ENCODE measurements around the gene NKPD1. TPM values are rescaled to one million over a fixed set of nuclear protein-coding genes. Genes with fewer than 3 reads are reported as not detected.
A peak's percentile ranks its signal among the peaks of the same experiment; 100 is the strongest.

NKPD1 gene
- total and polyA plus RNA-seq, 9 of the 15 experiments (the other 6 are each of a cell fraction or from before 2014, with no cell fraction given) = 0.03 to 0.09 (median 0.04) TPM; not detected in 5

DNA sequence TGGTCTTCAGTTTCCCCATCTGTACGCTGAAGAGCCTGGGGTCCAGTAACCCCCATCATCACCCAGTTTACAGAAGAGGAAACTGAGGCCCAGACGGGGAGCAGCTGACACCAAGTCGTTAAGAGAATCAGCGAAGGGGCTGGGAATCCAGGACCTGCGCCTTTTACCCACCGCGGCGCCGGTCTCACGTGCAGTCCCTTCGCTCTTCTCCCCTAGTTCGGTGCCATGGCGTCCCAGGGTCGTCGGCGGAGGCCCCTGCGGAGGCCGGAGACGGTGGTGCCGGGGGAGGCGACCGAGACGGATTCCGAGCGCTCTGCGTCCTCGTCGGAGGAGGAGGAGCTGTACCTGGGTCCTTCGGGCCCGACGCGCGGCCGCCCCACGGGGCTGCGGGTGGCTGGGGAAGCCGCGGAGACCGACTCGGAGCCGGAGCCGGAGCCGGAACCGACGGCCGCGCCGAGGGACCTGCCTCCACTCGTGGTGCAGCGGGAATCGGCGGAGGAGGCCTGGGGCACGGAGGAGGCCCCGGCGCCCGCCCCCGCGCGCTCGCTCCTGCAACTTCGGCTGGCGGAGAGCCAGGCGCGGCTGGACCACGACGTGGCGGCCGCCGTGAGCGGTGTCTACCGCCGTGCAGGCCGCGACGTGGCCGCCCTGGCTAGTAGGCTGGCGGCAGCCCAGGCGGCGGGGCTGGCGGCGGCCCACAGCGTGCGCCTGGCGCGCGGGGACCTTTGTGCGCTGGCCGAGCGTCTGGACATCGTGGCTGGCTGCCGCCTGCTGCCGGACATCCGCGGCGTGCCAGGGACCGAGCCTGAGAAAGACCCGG lies 18.5 kb upstream of the NKPD1 start (continued):
- TF ChIP-seq, protein P1, sequence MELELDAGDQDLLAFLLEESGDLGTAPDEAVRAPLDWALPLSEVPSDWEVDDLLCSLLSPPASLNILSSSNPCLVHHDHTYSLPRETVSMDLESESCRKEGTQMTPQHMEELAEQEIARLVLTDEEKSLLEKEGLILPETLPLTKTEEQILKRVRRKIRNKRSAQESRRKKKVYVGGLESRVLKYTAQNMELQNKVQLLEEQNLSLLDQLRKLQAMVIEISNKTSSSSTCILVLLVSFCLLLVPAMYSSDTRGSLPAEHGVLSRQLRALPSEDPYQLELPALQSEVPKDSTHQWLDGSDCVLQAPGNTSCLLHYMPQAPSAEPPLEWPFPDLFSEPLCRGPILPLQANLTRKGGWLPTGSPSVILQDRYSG (tag; conservative IDR thresholded peaks at IDR 0.05; ENCODE audit: low read depth) = no peak
- TF ChIP-seq, protein P2, sequence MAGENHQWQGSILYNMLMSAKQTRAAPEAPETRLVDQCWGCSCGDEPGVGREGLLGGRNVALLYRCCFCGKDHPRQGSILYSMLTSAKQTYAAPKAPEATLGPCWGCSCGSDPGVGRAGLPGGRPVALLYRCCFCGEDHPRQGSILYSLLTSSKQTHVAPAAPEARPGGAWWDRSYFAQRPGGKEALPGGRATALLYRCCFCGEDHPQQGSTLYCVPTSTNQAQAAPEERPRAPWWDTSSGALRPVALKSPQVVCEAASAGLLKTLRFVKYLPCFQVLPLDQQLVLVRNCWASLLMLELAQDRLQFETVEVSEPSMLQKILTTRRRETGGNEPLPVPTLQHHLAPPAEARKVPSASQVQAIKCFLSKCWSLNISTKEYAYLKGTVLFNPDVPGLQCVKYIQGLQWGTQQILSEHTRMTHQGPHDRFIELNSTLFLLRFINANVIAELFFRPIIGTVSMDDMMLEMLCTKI (IDR thresholded peaks at IDR 0.05; ENCODE audit: partially characterized antibody) = no peak
- no peak for TF ChIP-seq ZNF212 (CRISPR knock-in tag; IDR thresholded peaks at IDR 0.05)
- TF ChIP-seq ZNF740 (CRISPR knock-in tag; IDR thresholded peaks at IDR 0.05) = peak; percentile 73; the same call in 1 of the 2 replicates
- TF ChIP-seq ZNF740 (tag; IDR thresholded peaks at IDR 0.05) = no peak
- no peak for TF ChIP-seq ZKSCAN8 (CRISPR knock-in tag; IDR thresholded peaks at IDR 0.05)
- peak in 1 of 2 experiments; percentile 15; a peak in 2 of 4 replicates for TF ChIP-seq NRF1 (conservative IDR thresholded peaks at IDR 0.05 in 1 of 2, IDR thresholded peaks at IDR 0.05 in 1 of 2)
- no peak for TF ChIP-seq SLC30A9 (CRISPR knock-in tag; IDR thresholded peaks at IDR 0.05)
- TF ChIP-seq POLR3A (IDR thresholded peaks at IDR 0.05; ENCODE audit: borderline replicate concordance, extremely low read depth, insufficient read depth, insufficient read length) = no peak
- 0 out of 2 replicates have a peak, but pooled peaks have one; percentile 63 for TF ChIP-seq E2F3 (CRISPR knock-in tag; IDR thresholded peaks at IDR 0.05)
- TF ChIP-seq SUPT5H (IDR thresholded peaks at IDR 0.05) = 0 out of 2 replicates have a peak, but pooled peaks have one; percentile 30
- TF ChIP-seq SMAD4 (CRISPR knock-in tag; conservative IDR thresholded peaks at IDR 0.05) = peak; percentile 81
- no peak for TF ChIP-seq RBM39 (optimal IDR thresholded peaks at IDR 0.05; ENCODE audit: low read depth, low read length)
- TF ChIP-seq ZNF431 (CRISPR knock-in tag; IDR thresholded peaks at IDR 0.05) = peak; percentile 66; the same call in 1 of the 2 replicates
- TF ChIP-seq, protein P3, sequence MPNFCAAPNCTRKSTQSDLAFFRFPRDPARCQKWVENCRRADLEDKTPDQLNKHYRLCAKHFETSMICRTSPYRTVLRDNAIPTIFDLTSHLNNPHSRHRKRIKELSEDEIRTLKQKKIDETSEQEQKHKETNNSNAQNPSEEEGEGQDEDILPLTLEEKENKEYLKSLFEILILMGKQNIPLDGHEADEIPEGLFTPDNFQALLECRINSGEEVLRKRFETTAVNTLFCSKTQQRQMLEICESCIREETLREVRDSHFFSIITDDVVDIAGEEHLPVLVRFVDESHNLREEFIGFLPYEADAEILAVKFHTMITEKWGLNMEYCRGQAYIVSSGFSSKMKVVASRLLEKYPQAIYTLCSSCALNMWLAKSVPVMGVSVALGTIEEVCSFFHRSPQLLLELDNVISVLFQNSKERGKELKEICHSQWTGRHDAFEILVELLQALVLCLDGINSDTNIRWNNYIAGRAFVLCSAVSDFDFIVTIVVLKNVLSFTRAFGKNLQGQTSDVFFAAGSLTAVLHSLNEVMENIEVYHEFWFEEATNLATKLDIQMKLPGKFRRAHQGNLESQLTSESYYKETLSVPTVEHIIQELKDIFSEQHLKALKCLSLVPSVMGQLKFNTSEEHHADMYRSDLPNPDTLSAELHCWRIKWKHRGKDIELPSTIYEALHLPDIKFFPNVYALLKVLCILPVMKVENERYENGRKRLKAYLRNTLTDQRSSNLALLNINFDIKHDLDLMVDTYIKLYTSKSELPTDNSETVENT (CRISPR knock-in tag; IDR thresholded peaks at IDR 0.05) = peak; percentile 54
- TF ChIP-seq CCAR2 (IDR thresholded peaks at IDR 0.05; ENCODE audit: low read depth, low read length) = no peak
- peak; percentile 81 for TF ChIP-seq CCNT2 (IDR thresholded peaks at IDR 0.05; ENCODE audit: borderline replicate concordance, extremely low read depth, insufficient read length, low read depth, low read length)
- no peak for TF ChIP-seq HBP1 (CRISPR knock-in tag; IDR thresholded peaks at IDR 0.05)
- TF ChIP-seq SAP30 (IDR thresholded peaks at IDR 0.05; ENCODE audit: borderline replicate concordance, insufficient read depth, low read depth, low read length, poor library complexity, severe bottlenecking) = no peak

All from K562 (cell line).